H9 (cell line): ENCODE results near the gene ATP6V1G3. TPM values are rescaled to one million over a fixed set of nuclear protein-coding genes. Genes with fewer than 3 reads are reported as not detected.

Source experiments
- DNase-seq: peaks from one replicate; pipeline ENCODE4 v3.0.0-alpha.2; 2017
- H2AFZ ChIP-seq: one replicate; pipeline ENCODE4 v1.6.1; 2013; ENCODE audit warnings: mild to moderate bottlenecking, low read length, control low read depth, moderate library complexity
- H2AK5ac ChIP-seq: 2 replicates; pipeline ENCODE4 v1.6.1; 2013; ENCODE audit warnings: low read length, control low read depth, mixed read lengths; ENCODE audit not compliant: insufficient read length
- H2BK120ac ChIP-seq: one replicate; pipeline ENCODE4 v1.6.1; 2013; ENCODE audit warnings: low read depth, mild to moderate bottlenecking, low read length, control low read depth, inconsistent platforms; ENCODE audit not compliant: poor library complexity, severe bottlenecking
- H2BK12ac ChIP-seq: 2 replicates; pipeline ENCODE4 v1.6.1; 2013; ENCODE audit warnings: low read length, control low read depth, mixed read lengths, low read depth; ENCODE audit not compliant: insufficient read length
- H2BK15ac ChIP-seq: 2 replicates; pipeline ENCODE4 v1.6.1; 2013; ENCODE audit warnings: low read depth, low read length, control low read depth
- H2BK20ac ChIP-seq: one replicate; pipeline ENCODE4 v1.6.1; 2013; ENCODE audit warnings: low read depth, mild to moderate bottlenecking, low read length, control low read depth, inconsistent platforms; ENCODE audit not compliant: poor library complexity, severe bottlenecking
- H2BK5ac ChIP-seq: 2 replicates; pipeline ENCODE4 v1.6.1; 2013; ENCODE audit warnings: low read length, control low read depth, mixed read lengths; ENCODE audit not compliant: insufficient read length
- H3K14ac ChIP-seq: 2 replicates; pipeline ENCODE4 v1.6.1; 2013; ENCODE audit warnings: low read length, control low read depth; ENCODE audit not compliant: insufficient read depth
- H3K18ac ChIP-seq: 2 replicates; pipeline ENCODE4 v1.6.1; 2013; ENCODE audit warnings: low read depth, mild to moderate bottlenecking, mixed read lengths, low read length, control low read depth; ENCODE audit not compliant: insufficient read length
- H3K23ac ChIP-seq: 2 replicates; pipeline ENCODE4 v1.6.1; 2013; ENCODE audit warnings: low read length, control low read depth, mixed read lengths, low read depth; ENCODE audit not compliant: insufficient read length
- H3K23me2 ChIP-seq: 2 replicates; pipeline ENCODE4 v1.6.1; 2013; ENCODE audit warnings: low read depth, mild to moderate bottlenecking, mixed read lengths, low read length, control low read depth; ENCODE audit not compliant: insufficient read length, poor library complexity, severe bottlenecking
- H3K27ac ChIP-seq: 2 replicates; pipeline ENCODE4 v1.5.1; 2013; ENCODE audit warnings: low read length, control low read depth, mixed read lengths, low read depth; ENCODE audit not compliant: insufficient read length
- H3K27me3 ChIP-seq: 2 replicates; pipeline ENCODE4 v1.6.1; 2013; ENCODE audit warnings: low read length, control low read depth, inconsistent platforms; ENCODE audit not compliant: insufficient read depth
- H3K4ac ChIP-seq: 2 replicates; pipeline ENCODE4 v1.6.1; 2013; ENCODE audit warnings: low read depth, mild to moderate bottlenecking, control low read depth, inconsistent platforms, low read length, moderate library complexity
- H3K4me1 ChIP-seq: 2 replicates; pipeline ENCODE4 v1.6.1; 2013; ENCODE audit warnings: low read length, control low read depth, inconsistent platforms; ENCODE audit not compliant: insufficient read depth
- H3K4me2 ChIP-seq: 2 replicates; pipeline ENCODE4 v1.6.1; 2013; ENCODE audit warnings: low read length, control low read depth, mixed read lengths; ENCODE audit not compliant: insufficient read length, insufficient read depth
- H3K56ac ChIP-seq: 2 replicates; pipeline ENCODE4 v1.6.1; 2013; ENCODE audit warnings: low read depth, mild to moderate bottlenecking, mixed read lengths, low read length, control low read depth; ENCODE audit not compliant: insufficient read length
- H3K79me1 ChIP-seq: 2 replicates; pipeline ENCODE4 v1.6.1; 2013; ENCODE audit warnings: low read depth, mild to moderate bottlenecking, moderate library complexity, low read length, control low read depth, inconsistent platforms; ENCODE audit not compliant: insufficient read depth, poor library complexity, severe bottlenecking
- H3K79me2 ChIP-seq: 2 replicates; pipeline ENCODE4 v1.6.1; 2013; ENCODE audit warnings: low read length, control low read depth, inconsistent platforms; ENCODE audit not compliant: insufficient read depth
- H3K9ac ChIP-seq: 2 replicates; pipeline ENCODE4 v1.6.1; 2013; ENCODE audit warnings: low read length, control low read depth, mixed read lengths; ENCODE audit not compliant: insufficient read length; ENCODE audit errors: extremely low read depth
- H3K9me3 ChIP-seq: one replicate; pipeline ENCODE4 v1.6.1; 2013; ENCODE audit warnings: low read depth, low read length, inconsistent platforms; ENCODE audit not compliant: control insufficient read depth
- H3T11ph ChIP-seq: one replicate; pipeline ENCODE4 v1.6.1; 2013; ENCODE audit warnings: mild to moderate bottlenecking, low read length, control low read depth, inconsistent platforms
- H4K20me1 ChIP-seq: one replicate; pipeline ENCODE4 v1.6.1; 2013; ENCODE audit not compliant: control insufficient read depth, insufficient read length, insufficient read depth
- H4K5ac ChIP-seq: 2 replicates; pipeline ENCODE4 v1.6.1; 2013; ENCODE audit warnings: low read depth, mild to moderate bottlenecking, mixed read lengths, low read length, control low read depth; ENCODE audit not compliant: insufficient read length
- H4K8ac ChIP-seq: replicated peaks from 2 replicates; pipeline ENCODE4 v1.6.1; 2013; ENCODE audit warnings: low read length, control low read depth, mixed read lengths, low read depth; ENCODE audit not compliant: insufficient read length
- H4K91ac ChIP-seq: 2 replicates; pipeline ENCODE4 v1.6.1; 2013; ENCODE audit warnings: low read depth, mild to moderate bottlenecking, moderate library complexity, mixed read lengths, low read length, control low read depth; ENCODE audit not compliant: insufficient read length
- H3K27ac Mint-ChIP-seq, 3 experiments: 2 replicates in 2 of 3; 3 replicates in 1 of 3; pipeline ENCODE4 v1.8.0; 2020 to 2021; ENCODE audit warnings: mixed read lengths in 3 of 3, mild to moderate bottlenecking in 1 of 3, moderate library complexity in 1 of 3
- H3K27me3 Mint-ChIP-seq: 2 replicates; pipeline ENCODE4 v1.8.0; 2021; ENCODE audit warnings: low read depth, mild to moderate bottlenecking, moderate library complexity, mixed read lengths
- H3K36me3 Mint-ChIP-seq, 3 experiments: 2 replicates in 2 of 3; 3 replicates in 1 of 3; pipeline ENCODE4 v1.8.0; 2020 to 2021; ENCODE audit warnings: low read depth in 3 of 3, mixed read lengths in 3 of 3; ENCODE audit not compliant: insufficient read depth in 1 of 3
- H3K4me1 Mint-ChIP-seq, 2 experiments: 2 replicates each; pipeline ENCODE4 v1.8.0; 2020; ENCODE audit warnings: mixed read lengths in 2 of 2
- H3K4me3 Mint-ChIP-seq, 2 experiments: 2 replicates in 1 of 2; 3 replicates in 1 of 2; pipeline ENCODE4 v1.8.0; 2020 to 2021; ENCODE audit warnings: mild to moderate bottlenecking in 2 of 2, mixed read lengths in 2 of 2, moderate library complexity in 1 of 2
- H3K9me3 Mint-ChIP-seq, 2 experiments: 2 replicates in 1 of 2; 3 replicates in 1 of 2; pipeline ENCODE4 v1.8.0; 2020; ENCODE audit warnings: mild to moderate bottlenecking in 2 of 2, mixed read lengths in 2 of 2, moderate library complexity in 1 of 2
- total RNA-seq: library from RNA; stranded (reverse); gene quantifications from 2 replicates; pipeline ENCODE4 v1.2.1, GENCODE V29; 2021
- TF ChIP-seq, protein P1 (sequence below): fragments of 200-600 bp; sonication (generic); conservative IDR thresholded peaks from 3 replicates; pipeline ENCODE4 v1.8.0; 2021; ENCODE audit warnings: antibody characterized with exemption, mild to moderate bottlenecking

ATP6V1G3 gene
- total RNA-seq, 1 experiment from 2014 or later = not detected

DNA sequence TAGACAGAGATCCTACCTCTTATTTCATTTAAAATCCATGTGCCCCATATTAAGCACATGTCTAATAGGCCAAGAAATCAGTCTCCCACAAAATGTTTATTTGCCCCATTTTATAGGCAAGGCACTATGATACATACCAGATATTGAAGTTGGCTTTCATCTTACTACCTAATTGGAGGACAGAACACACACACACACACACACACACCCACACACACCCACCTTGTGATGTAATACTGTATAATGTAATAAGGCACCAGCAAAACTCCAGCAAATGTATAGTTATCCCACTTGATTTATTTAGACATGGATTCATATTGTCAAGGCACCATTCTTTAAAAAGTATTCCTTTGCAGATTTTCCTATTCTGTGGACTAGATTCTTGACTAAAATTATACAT is 56.8 kb downstream of the ATP6V1G3 start:
- Mint-ChIP-seq H3K4me3 (no peak overlapping the region), H3K36me3 (no peaks in the 10 kb centered on the region), H3K27me3 (no peaks in the 10 kb centered on the region), H3K4me1 (no peaks in the 10 kb centered on the region), H3K9me3 (no peaks in the 10 kb centered on the region), H3K27ac (no peak overlapping the region)
- no peaks in the 10 kb centered on the region for H3K27me3 ChIP-seq
- no peaks in the 10 kb centered on the region for H3K9me3 ChIP-seq
- no peaks in the 10 kb centered on the region for H4K20me1 ChIP-seq
- no peak overlapping the region for H3T11ph ChIP-seq
- H3K79me1 ChIP-seq = no peaks in the 10 kb centered on the region
- no peak overlapping the region for H3K9ac ChIP-seq
- no peak overlapping the region for H3K27ac ChIP-seq
- no peak overlapping the region for H3K4me2 ChIP-seq
- TF ChIP-seq, protein P1, sequence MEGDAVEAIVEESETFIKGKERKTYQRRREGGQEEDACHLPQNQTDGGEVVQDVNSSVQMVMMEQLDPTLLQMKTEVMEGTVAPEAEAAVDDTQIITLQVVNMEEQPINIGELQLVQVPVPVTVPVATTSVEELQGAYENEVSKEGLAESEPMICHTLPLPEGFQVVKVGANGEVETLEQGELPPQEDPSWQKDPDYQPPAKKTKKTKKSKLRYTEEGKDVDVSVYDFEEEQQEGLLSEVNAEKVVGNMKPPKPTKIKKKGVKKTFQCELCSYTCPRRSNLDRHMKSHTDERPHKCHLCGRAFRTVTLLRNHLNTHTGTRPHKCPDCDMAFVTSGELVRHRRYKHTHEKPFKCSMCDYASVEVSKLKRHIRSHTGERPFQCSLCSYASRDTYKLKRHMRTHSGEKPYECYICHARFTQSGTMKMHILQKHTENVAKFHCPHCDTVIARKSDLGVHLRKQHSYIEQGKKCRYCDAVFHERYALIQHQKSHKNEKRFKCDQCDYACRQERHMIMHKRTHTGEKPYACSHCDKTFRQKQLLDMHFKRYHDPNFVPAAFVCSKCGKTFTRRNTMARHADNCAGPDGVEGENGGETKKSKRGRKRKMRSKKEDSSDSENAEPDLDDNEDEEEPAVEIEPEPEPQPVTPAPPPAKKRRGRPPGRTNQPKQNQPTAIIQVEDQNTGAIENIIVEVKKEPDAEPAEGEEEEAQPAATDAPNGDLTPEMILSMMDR = no peak
- DNase-seq = no peak
- H2BK15ac ChIP-seq = no peak overlapping the region
- H3K23me2 ChIP-seq = no peaks in the 10 kb centered on the region
- no peak overlapping the region for H4K5ac ChIP-seq
- H2BK20ac ChIP-seq = no peak overlapping the region
- H2AFZ ChIP-seq = no peak overlapping the region
- no peak overlapping the region for H3K14ac ChIP-seq
- H3K18ac ChIP-seq = no peak overlapping the region
- H2BK12ac ChIP-seq = no peak overlapping the region
- H3K23ac ChIP-seq = no peak overlapping the region
- H2BK5ac ChIP-seq = no peak overlapping the region
- H3K79me2 ChIP-seq = no peaks in the 10 kb centered on the region
- no peak overlapping the region for H4K8ac ChIP-seq
- H3K4me1 ChIP-seq = no peaks in the 10 kb centered on the region
- no peak overlapping the region for H3K56ac ChIP-seq
- no peak overlapping the region for H2AK5ac ChIP-seq
- H4K91ac ChIP-seq = no peak overlapping the region
- no peak overlapping the region for H3K4ac ChIP-seq
- H2BK120ac ChIP-seq = no peak overlapping the region
